Endothelial cell of umbilical vein (primary cell): ENCODE data around the gene TOMM20L. TPM values are rescaled to one million over a fixed set of nuclear protein-coding genes. Genes with fewer than 3 reads are reported as not detected.

Experiments used
- BruUV-seq: library from RNA; stranded (reverse); fragments of 400-500 nt; replicated peaks from 2 replicates; lab custom pipeline; 2021; lab: Mats Ljungman, UMichigan
- CTCF ChIA-PET: fragments of 300-600, 350-600 bp; sonication (Branson Sonifier 250); formaldehyde crosslinking; loops from one replicate; lab custom pipeline; 2021; ENCODE audit warnings: antibody characterized with exemption, inconsistent platforms; lab: Charles Lee
- POLR2A ChIA-PET: fragments of 300-600, 350-600 bp; sonication (Branson Sonifier 250); formaldehyde crosslinking; loops from one replicate; lab custom pipeline; 2021; ENCODE audit warnings: antibody characterized with exemption, inconsistent platforms; lab: Charles Lee
- DNase-seq: peaks from one replicate; pipeline ENCODE4 v3.0.0-alpha.2; 2011; ENCODE audit warnings: low read depth, low spot score
- FAIRE-seq: peaks from 2 replicates; lab custom pipeline; 2011; peaks lifted over from hg19 to GRCh38; lab: Jason Lieb, UNC
- H2AFZ ChIP-seq: 2 replicates; pipeline ENCODE4 v1.6.0; 2012; ENCODE audit warnings: low read depth, low read length, control low read depth, inconsistent platforms
- H3K27ac ChIP-seq: 2 replicates; pipeline ENCODE4 v1.5.1; 2011; ENCODE audit warnings: low read depth, mild to moderate bottlenecking, control low read depth, low read length, moderate library complexity; ENCODE audit not compliant: insufficient read depth
- H3K27me3 ChIP-seq, 2 experiments: 2 replicates each; pipeline versions ENCODE4 v1.6.0 to v1.6.1; 2011; ENCODE audit warnings: low read length in 2 of 2, mixed read lengths in 1 of 2; ENCODE audit not compliant: control insufficient read depth in 2 of 2, insufficient read depth in 2 of 2
- H3K36me3 ChIP-seq, 2 experiments: 2 replicates in 1 of 2; 3 replicates in 1 of 2; pipeline ENCODE4 v1.5.1; 2011; ENCODE audit warnings: low read length in 2 of 2, mild to moderate bottlenecking in 1 of 2, moderate library complexity in 1 of 2; ENCODE audit not compliant: control insufficient read depth in 2 of 2, insufficient read depth in 2 of 2; ENCODE audit errors: extremely low read depth in 1 of 2
- H3K4me1 ChIP-seq: 3 replicates; pipeline ENCODE4 v1.5.1; 2011; ENCODE audit warnings: mild to moderate bottlenecking, low read length; ENCODE audit not compliant: control insufficient read depth, insufficient read depth; ENCODE audit errors: extremely low read depth
- H3K4me2 ChIP-seq: 2 replicates; pipeline ENCODE4 v1.6.1; 2011; ENCODE audit warnings: low read length, control low read depth, mixed read lengths; ENCODE audit not compliant: insufficient read depth
- H3K4me3 ChIP-seq, 3 experiments: fragments of 200-600 bp in 1 of 3; sonication (generic), shearing (Covaris generic) in 1 of 3; replicated peaks in 1 of 3; 2 replicates each; pipeline ENCODE4 v1.5.1; 2011 to 2016; ENCODE audit warnings: control low read depth in 3 of 3, low read length in 3 of 3, mild to moderate bottlenecking in 2 of 3, inconsistent platforms in 1 of 3, low read depth in 1 of 3, moderate library complexity in 1 of 3; ENCODE audit not compliant: insufficient read depth in 1 of 3
- H3K79me2 ChIP-seq: 2 replicates; pipeline ENCODE4 v1.6.0; 2012; ENCODE audit warnings: low read length, inconsistent platforms; ENCODE audit not compliant: control insufficient read depth, insufficient read depth
- H3K9ac ChIP-seq: replicated peaks from 2 replicates; pipeline ENCODE3; 2011; ENCODE audit warnings: low read length, control low read depth; ENCODE audit not compliant: insufficient read depth; ENCODE audit errors: extremely low read depth
- H3K9me1 ChIP-seq: replicated peaks from 3 replicates; pipeline ENCODE4 v1.6.0; 2011; ENCODE audit warnings: mild to moderate bottlenecking, low read length; ENCODE audit not compliant: control insufficient read depth, insufficient read depth; ENCODE audit errors: extremely low read depth
- H3K9me3 ChIP-seq: replicated peaks from 2 replicates; pipeline ENCODE4 v1.5.1; 2012; ENCODE audit warnings: low read length, inconsistent platforms; ENCODE audit not compliant: control insufficient read depth, insufficient read depth
- H4K20me1 ChIP-seq: replicated peaks from 2 replicates; pipeline ENCODE3; 2011; ENCODE audit warnings: mild to moderate bottlenecking, low read length; ENCODE audit not compliant: control insufficient read depth, insufficient read depth; ENCODE audit errors: extremely low read depth
- EZH2 ChIP-seq: IDR thresholded peaks from 2 replicates; pipeline ENCODE4 v1.6.1; 2012; ENCODE audit warnings: borderline replicate concordance, low read depth, mild to moderate bottlenecking, moderate library complexity, low read length, inconsistent platforms; ENCODE audit not compliant: severe bottlenecking
- FOS ChIP-seq: IDR thresholded peaks from 2 replicates; pipeline ENCODE4 v1.6.1; 2011; ENCODE audit warnings: mild to moderate bottlenecking, low read length, moderate library complexity, borderline replicate concordance; ENCODE audit not compliant: insufficient read depth
- GATA2 ChIP-seq: IDR thresholded peaks from 2 replicates; pipeline ENCODE4 v1.7.0; 2011; ENCODE audit warnings: low read depth, mild to moderate bottlenecking, moderate library complexity, mixed read lengths, low read length; ENCODE audit not compliant: insufficient read length, insufficient read depth
- JUN ChIP-seq: IDR thresholded peaks from 2 replicates; pipeline ENCODE4 v1.6.1; 2011; ENCODE audit warnings: borderline replicate concordance, low read depth; ENCODE audit not compliant: insufficient read length, insufficient read depth
- MYC ChIP-seq: IDR thresholded peaks from one replicate; pipeline ENCODE4 v1.6.1; 2011; ENCODE audit warnings: mild to moderate bottlenecking, low read depth, low read length
- POLR2A ChIP-seq: IDR thresholded peaks from 2 replicates; pipeline ENCODE4 v1.6.1; 2012; ENCODE audit warnings: low read depth, mild to moderate bottlenecking, control low read depth, low read length
- POLR2AphosphoS5 ChIP-seq: IDR thresholded peaks from 2 replicates; pipeline ENCODE4 v1.6.1; 2012; ENCODE audit warnings: low read depth, mild to moderate bottlenecking, control low read depth, low read length, moderate library complexity; ENCODE audit not compliant: insufficient read depth
- dilution Hi-C: fragments of 300-500 bp; cut with MboI; formaldehyde crosslinking; loops from one replicate; pipeline ENCODE4 v1.15.0; 2019; ENCODE audit warnings: low sequenced_read_pairs; ENCODE audit not compliant: extremely low pct_ligation_motif_present
- intact Hi-C: fragments of 100-400 bp; cut with micrococcal nuclease; formaldehyde crosslinking; loops from one replicate; pipeline ENCODE4 v1.10.0; 2022
- polyA plus RNA-seq, 4 experiments: library from polyadenylated mRNA; depleted of rRNA in 3 of 4; stranded (reverse) in 3 of 4; unstranded in 1 of 4; fragments of >200 nt; gene quantifications; 2 replicates each; pipeline versions ENCODE4 v1.2.1 to v1.2.3, GENCODE V29; 2011 to 2012; ENCODE audit warnings: missing spikeins in 1 of 4
- total RNA-seq: library from RNA; stranded (reverse); gene quantifications from 2 replicates; pipeline ENCODE4 v1.2.3, GENCODE V29; 2021
- TF ChIP-seq, protein P1 (sequence below), 2 donors: IDR thresholded peaks; 1 replicate in 1 of 2; 2 replicates in 1 of 2; pipeline ENCODE4 v1.5.1; 2011; ENCODE audit warnings: low read length in 2 of 2, mild to moderate bottlenecking in 2 of 2, moderate library complexity in 2 of 2, control low read depth in 1 of 2, inconsistent platforms in 1 of 2, low read depth in 1 of 2; ENCODE audit not compliant: insufficient read depth in 1 of 2; ENCODE audit errors: extremely low read depth in 1 of 2
- TF ChIP-seq, protein P2 (sequence below): IDR thresholded peaks from 2 replicates; pipeline ENCODE4 v1.6.1; 2011; ENCODE audit not compliant: insufficient read depth, insufficient read length

Gene TOMM20L
- total and polyA plus RNA-seq, 2 donors (not counting 3 experiments of a cell fraction or from before 2014, with no cell fraction given), result not detected

DNA sequence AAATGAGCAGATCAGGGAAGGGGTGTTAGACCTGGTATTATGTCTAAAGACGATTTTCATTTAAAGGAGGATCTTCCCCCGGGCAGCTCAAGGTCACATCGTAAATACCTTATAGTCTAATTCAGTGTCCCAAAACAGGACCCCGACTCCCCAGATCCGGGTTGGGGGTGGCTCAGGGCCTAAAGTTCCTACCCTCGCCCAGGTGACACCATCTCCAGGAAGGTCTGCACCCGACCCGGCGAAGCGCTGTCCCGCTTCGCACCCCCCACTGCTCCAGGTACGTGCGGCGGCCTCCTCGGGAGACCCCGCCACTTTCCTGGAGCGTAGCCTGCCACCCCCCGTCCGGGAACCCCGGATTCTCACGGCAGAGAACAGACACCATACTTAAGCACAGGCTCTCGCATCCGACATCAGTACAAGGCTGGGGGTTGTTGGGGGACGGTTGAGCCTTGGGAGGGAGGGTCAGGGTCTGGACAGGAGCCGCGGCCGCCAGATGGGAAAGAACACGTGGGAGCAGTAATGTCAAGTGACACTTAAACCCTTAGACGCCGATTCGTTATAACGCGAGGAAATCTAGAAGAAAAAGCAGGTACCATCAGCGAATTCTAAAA, 31.0 kb downstream of the TOMM20L start:
- intact Hi-C loops, result loop anchor here (1.0 to 5.0 kb wide), 6 partner anchors 30 to 1159 kb away; partner anchors contain the start of genes ACTR10, AP5M1, ARID4A and EXOC5
- no peaks in the 10 kb centered on the region for H3K9me1 ChIP-seq
- no peaks in the 10 kb centered on the region for H3K27me3 ChIP-seq
- no peaks in the 10 kb centered on the region for H4K20me1 ChIP-seq
- H3K36me3 ChIP-seq, result no peaks in the 10 kb centered on the region
- peak; percentile 72 for DNase-seq
- peak; percentile 31 for FAIRE-seq
- H3K4me2 ChIP-seq, result peak overlapping the region; percentile 81
- dilution Hi-C loops, result no loop called here
- BruUV-seq, result TSS peak; percentile 61
- H3K9me3 ChIP-seq, result no peaks in the 10 kb centered on the region
- H2AFZ ChIP-seq, result peak overlapping the region; percentile 94
- peak overlapping the region; percentile 95 for H3K27ac ChIP-seq
- peak overlapping the region; percentile 72 to 96 (median 85) for H3K4me3 ChIP-seq
- H3K79me2 ChIP-seq, result peaks cover 47% of the 10 kb centered on the region
- POLR2A ChIA-PET, result interaction anchor here (0.9 to 1.0 kb wide), 2 partner anchors 129 to 182 kb away, joined by 3 read pairs; partner anchors contain the start of genes ARID4A and PSMA3
- H3K4me1 ChIP-seq, result peaks cover 21% of the 10 kb centered on the region
- H3K9ac ChIP-seq, result peak overlapping the region; percentile 98
- CTCF ChIA-PET, result interaction anchor here (1.0 to 2.7 kb wide), 5 partner anchors 16 to 317 kb away, joined by 3 to 9 read pairs (median 3); partner anchors contain the start of genes ARID4A and TOMM20L
- TF ChIP-seq, protein P1, sequence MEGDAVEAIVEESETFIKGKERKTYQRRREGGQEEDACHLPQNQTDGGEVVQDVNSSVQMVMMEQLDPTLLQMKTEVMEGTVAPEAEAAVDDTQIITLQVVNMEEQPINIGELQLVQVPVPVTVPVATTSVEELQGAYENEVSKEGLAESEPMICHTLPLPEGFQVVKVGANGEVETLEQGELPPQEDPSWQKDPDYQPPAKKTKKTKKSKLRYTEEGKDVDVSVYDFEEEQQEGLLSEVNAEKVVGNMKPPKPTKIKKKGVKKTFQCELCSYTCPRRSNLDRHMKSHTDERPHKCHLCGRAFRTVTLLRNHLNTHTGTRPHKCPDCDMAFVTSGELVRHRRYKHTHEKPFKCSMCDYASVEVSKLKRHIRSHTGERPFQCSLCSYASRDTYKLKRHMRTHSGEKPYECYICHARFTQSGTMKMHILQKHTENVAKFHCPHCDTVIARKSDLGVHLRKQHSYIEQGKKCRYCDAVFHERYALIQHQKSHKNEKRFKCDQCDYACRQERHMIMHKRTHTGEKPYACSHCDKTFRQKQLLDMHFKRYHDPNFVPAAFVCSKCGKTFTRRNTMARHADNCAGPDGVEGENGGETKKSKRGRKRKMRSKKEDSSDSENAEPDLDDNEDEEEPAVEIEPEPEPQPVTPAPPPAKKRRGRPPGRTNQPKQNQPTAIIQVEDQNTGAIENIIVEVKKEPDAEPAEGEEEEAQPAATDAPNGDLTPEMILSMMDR (IDR thresholded peaks at IDR 0.05; ENCODE audit: extremely low read depth in 1 of 2, insufficient read depth in 1 of 2, low read depth in 1 of 2, low read length in 2 of 2), result no peak
- TF ChIP-seq EZH2 (no peak), FOS (no peak), JUN (no peak), POLR2A (peak; percentile 50), POLR2AphosphoS5 (peak; percentile 25), MYC (peak; percentile 94), GATA2 (no peak)
- TF ChIP-seq, protein P2, sequence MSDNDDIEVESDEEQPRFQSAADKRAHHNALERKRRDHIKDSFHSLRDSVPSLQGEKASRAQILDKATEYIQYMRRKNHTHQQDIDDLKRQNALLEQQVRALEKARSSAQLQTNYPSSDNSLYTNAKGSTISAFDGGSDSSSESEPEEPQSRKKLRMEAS, result peak; percentile 94
